Left ventricle myocardium inferior (tissue), 1 donor: ENCODE data around the gene ZPBP2. TPM values are rescaled to one million over a fixed set of nuclear protein-coding genes. Genes with fewer than 3 reads are reported as not detected.

Experiments
- DNase-seq: peaks from one replicate; pipeline ENCODE4 v3.0.0-alpha.2; 2020
- H3K27ac ChIP-seq: fragments of 200-600 bp; replicated peaks from 2 replicates; pipeline ENCODE4 v1.8.0; 2021
- H3K27me3 ChIP-seq: fragments of 200-600 bp; 2 replicates; pipeline ENCODE4 v1.8.0; 2021; ENCODE audit warnings: low read depth
- H3K36me3 ChIP-seq: fragments of 200-600 bp; 2 replicates; pipeline ENCODE4 v1.8.0; 2021
- H3K4me1 ChIP-seq: fragments of 200-600 bp; 2 replicates; pipeline ENCODE4 v1.8.0; 2021
- H3K4me3 ChIP-seq: fragments of 200-600 bp; 2 replicates; pipeline ENCODE4 v1.8.0; 2021; ENCODE audit warnings: mild to moderate bottlenecking, moderate library complexity
- H3K9me3 ChIP-seq: fragments of 200-600 bp; replicated peaks from 2 replicates; pipeline ENCODE4 v1.8.0; 2021
- CTCF ChIP-seq: fragments of 200-600 bp; IDR thresholded peaks from 2 replicates; pipeline ENCODE4 v1.8.0; 2021; ENCODE audit warnings: antibody characterized with exemption, mild to moderate bottlenecking, borderline replicate concordance
- intact Hi-C: fragments of 100-400 bp; cut with micrococcal nuclease; formaldehyde crosslinking; loops from one replicate; pipeline ENCODE4 v1.11.0; 2022
- total RNA-seq: library from RNA; stranded (reverse); fragmentation: NEBNext Ultra II Directional; extraction: Animal tissue kit (Norgen Biotek cat#: 25700); gene quantifications from one replicate; pipeline ENCODE4 v1.2.1, GENCODE V29; 2021
- donor health status: DM: no; HTN: yes; CAD: no; lungs with severe emphysema.

The ZPBP2 gene
- total RNA-seq, 1 donor from 2014 or later = not detected

- H3K36me3 ChIP-seq = no peaks in the 10 kb centered on the region
- TF ChIP-seq CTCF = no peak
- intact Hi-C loops = no loop called here
- H3K4me3 ChIP-seq = no peak overlapping the region
- no peaks in the 10 kb centered on the region for H3K4me1 ChIP-seq
- DNase-seq = no peak
- H3K27ac ChIP-seq = no peak overlapping the region
- H3K9me3 ChIP-seq = peaks cover 15% of the 10 kb centered on the region
- peaks cover 64% of the 10 kb centered on the region for H3K27me3 ChIP-seq
Measured at GRCh38 chr17:39823407-39824054, 44.5 kb upstream of the ZPBP2 start.

GRCh38 chr17:39826334-39826733 is 41.7 kb upstream of the ZPBP2 start:
- H3K27ac ChIP-seq = no peak overlapping the region
- no peak for TF ChIP-seq CTCF
- H3K4me3 ChIP-seq = no peak overlapping the region
- intact Hi-C loops = no loop called here
- H3K9me3 ChIP-seq = peaks cover 15% of the 10 kb centered on the region
- no peak for DNase-seq
- H3K36me3 ChIP-seq = no peaks in the 10 kb centered on the region
- no peaks in the 10 kb centered on the region for H3K4me1 ChIP-seq
- H3K27me3 ChIP-seq = peaks cover 58% of the 10 kb centered on the region

GRCh38 chr17:39828443-39828842 is 39.6 kb upstream of the ZPBP2 start:
- Histone ChIP-seq H3K27me3 (peaks cover 56% of the 10 kb centered on the region), H3K36me3 (no peaks in the 10 kb centered on the region), H3K9me3 (peaks cover 13% of the 10 kb centered on the region), H3K27ac (no peak overlapping the region), H3K4me1 (no peaks in the 10 kb centered on the region), H3K4me3 (no peak overlapping the region)
- intact Hi-C loops = no loop called here
- TF ChIP-seq CTCF = no peak
- no peak for DNase-seq

GRCh38 chr17:39831588-39831987 is 36.4 kb upstream of the ZPBP2 start:
- no peak for DNase-seq
- H3K4me3 ChIP-seq = no peak overlapping the region
- H3K36me3 ChIP-seq = no peaks in the 10 kb centered on the region
- no peak overlapping the region for H3K27ac ChIP-seq
- peaks cover 8% of the 10 kb centered on the region for H3K9me3 ChIP-seq
- H3K27me3 ChIP-seq = peaks cover 41% of the 10 kb centered on the region
- intact Hi-C loops = no loop called here
- no peak for TF ChIP-seq CTCF
- H3K4me1 ChIP-seq = no peaks in the 10 kb centered on the region

- intact Hi-C loops = no loop called here
Measured at GRCh38 chr17:39834017-39834416, 34.0 kb upstream of the ZPBP2 start.

More at GRCh38 chr17:39834017-39834416, 34.0 kb upstream of the ZPBP2 start:
- peaks cover 21% of the 10 kb centered on the region for H3K27me3 ChIP-seq
- H3K27ac ChIP-seq = no peak overlapping the region
- no peak for DNase-seq
- H3K4me1 ChIP-seq = no peaks in the 10 kb centered on the region
- H3K9me3 ChIP-seq = peaks cover 32% of the 10 kb centered on the region
- no peak overlapping the region for H3K4me3 ChIP-seq
- no peaks in the 10 kb centered on the region for H3K36me3 ChIP-seq
- TF ChIP-seq CTCF = no peak
